ENCODE data around the gene PIGBOS1.

- no peak for TF ChIP-seq CEBPB (IDR thresholded peaks at IDR 0.05)
- no peak for TF ChIP-seq POLR2A (IDR thresholded peaks at IDR 0.05; ENCODE audit: low read length)
- TF ChIP-seq, protein P1, sequence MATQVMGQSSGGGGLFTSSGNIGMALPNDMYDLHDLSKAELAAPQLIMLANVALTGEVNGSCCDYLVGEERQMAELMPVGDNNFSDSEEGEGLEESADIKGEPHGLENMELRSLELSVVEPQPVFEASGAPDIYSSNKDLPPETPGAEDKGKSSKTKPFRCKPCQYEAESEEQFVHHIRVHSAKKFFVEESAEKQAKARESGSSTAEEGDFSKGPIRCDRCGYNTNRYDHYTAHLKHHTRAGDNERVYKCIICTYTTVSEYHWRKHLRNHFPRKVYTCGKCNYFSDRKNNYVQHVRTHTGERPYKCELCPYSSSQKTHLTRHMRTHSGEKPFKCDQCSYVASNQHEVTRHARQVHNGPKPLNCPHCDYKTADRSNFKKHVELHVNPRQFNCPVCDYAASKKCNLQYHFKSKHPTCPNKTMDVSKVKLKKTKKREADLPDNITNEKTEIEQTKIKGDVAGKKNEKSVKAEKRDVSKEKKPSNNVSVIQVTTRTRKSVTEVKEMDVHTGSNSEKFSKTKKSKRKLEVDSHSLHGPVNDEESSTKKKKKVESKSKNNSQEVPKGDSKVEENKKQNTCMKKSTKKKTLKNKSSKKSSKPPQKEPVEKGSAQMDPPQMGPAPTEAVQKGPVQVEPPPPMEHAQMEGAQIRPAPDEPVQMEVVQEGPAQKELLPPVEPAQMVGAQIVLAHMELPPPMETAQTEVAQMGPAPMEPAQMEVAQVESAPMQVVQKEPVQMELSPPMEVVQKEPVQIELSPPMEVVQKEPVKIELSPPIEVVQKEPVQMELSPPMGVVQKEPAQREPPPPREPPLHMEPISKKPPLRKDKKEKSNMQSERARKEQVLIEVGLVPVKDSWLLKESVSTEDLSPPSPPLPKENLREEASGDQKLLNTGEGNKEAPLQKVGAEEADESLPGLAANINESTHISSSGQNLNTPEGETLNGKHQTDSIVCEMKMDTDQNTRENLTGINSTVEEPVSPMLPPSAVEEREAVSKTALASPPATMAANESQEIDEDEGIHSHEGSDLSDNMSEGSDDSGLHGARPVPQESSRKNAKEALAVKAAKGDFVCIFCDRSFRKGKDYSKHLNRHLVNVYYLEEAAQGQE (IDR thresholded peaks at IDR 0.05): no peak
- TF ChIP-seq HOXA7 (CRISPR knock-in tag; IDR thresholded peaks at IDR 0.05): no peak
Observed at GRCh38 chr15:55279746-55280351, 39.1 kb downstream of the PIGBOS1 start.

Measured in A549 (cell line).